ENCODE results near the gene RYR3.
"Not testable (repeated sequence)": the region's sequence is repeated elsewhere in the genome, so short reads cannot be mapped to it uniquely, and the experiment has no call there.

RYR3 gene

GRCh38 chr15:33547876-33548275 lies 237.1 kb downstream of the RYR3 start:
- DNase-seq, result peak; percentile 56 to 65
- TF ChIP-seq GATA1 (IDR thresholded peaks at IDR 0.05; ENCODE audit: low read depth, low read length), result no peak
- TF ChIP-seq POLR2A (IDR thresholded peaks at IDR 0.05; ENCODE audit: low read length), result no peak

GRCh38 chr15:33551860-33552259 lies 241.1 kb downstream of the RYR3 start:
- TF ChIP-seq POLR2A (IDR thresholded peaks at IDR 0.05; ENCODE audit: low read length) (no peak), GATA1 (IDR thresholded peaks at IDR 0.05; ENCODE audit: low read depth, low read length) (no peak)
- no peak for DNase-seq

GRCh38 chr15:33553157-33553556 lies 242.4 kb downstream of the RYR3 start:
- DNase-seq, result no peak
- TF ChIP-seq GATA1 (IDR thresholded peaks at IDR 0.05; ENCODE audit: low read depth, low read length) (no peak), POLR2A (IDR thresholded peaks at IDR 0.05; ENCODE audit: low read length) (no peak)

GRCh38 chr15:33559207-33559890 lies 248.6 kb downstream of the RYR3 start:
- DNase-seq, result peak; percentile 59 to 81
- TF ChIP-seq POLR2A (IDR thresholded peaks at IDR 0.05; ENCODE audit: low read length), result no peak
- TF ChIP-seq GATA1 (IDR thresholded peaks at IDR 0.05; ENCODE audit: low read depth, low read length), result no peak

- DNase-seq, result no peak
- TF ChIP-seq POLR2A (IDR thresholded peaks at IDR 0.05; ENCODE audit: low read length), result no peak
- TF ChIP-seq GATA1 (IDR thresholded peaks at IDR 0.05; ENCODE audit: low read depth, low read length), result no peak
These were observed 250.6 kb downstream of the RYR3 start for GRCh38 chr15:33561407-33561806.

GRCh38 chr15:33561967-33562366 lies 251.2 kb downstream of the RYR3 start:
- DNase-seq, result no peak
- TF ChIP-seq POLR2A (IDR thresholded peaks at IDR 0.05; ENCODE audit: low read length), result no peak
- no peak for TF ChIP-seq GATA1 (IDR thresholded peaks at IDR 0.05; ENCODE audit: low read depth, low read length)

- TF ChIP-seq GATA1 (IDR thresholded peaks at IDR 0.05; ENCODE audit: low read depth, low read length), result no peak
- no peak for TF ChIP-seq POLR2A (IDR thresholded peaks at IDR 0.05; ENCODE audit: low read length)
These were observed 254.3 kb downstream of the RYR3 start for GRCh38 chr15:33565094-33565493.

GRCh38 chr15:33567652-33568051 lies 256.9 kb downstream of the RYR3 start:
- no peak for DNase-seq
- TF ChIP-seq POLR2A (IDR thresholded peaks at IDR 0.05; ENCODE audit: low read length), result no peak

More at GRCh38 chr15:33565094-33565493, 254.3 kb downstream of the RYR3 start:
- no peak for DNase-seq

- TF ChIP-seq POLR2A (IDR thresholded peaks at IDR 0.05; ENCODE audit: low read length) (no peak), GATA1 (IDR thresholded peaks at IDR 0.05; ENCODE audit: low read depth, low read length) (no peak)
- DNase-seq, result no peak
These were observed 258.3 kb downstream of the RYR3 start for GRCh38 chr15:33569036-33569435.

- not testable (repeated sequence) for DNase-seq
These were observed 267.1 kb downstream of the RYR3 start for GRCh38 chr15:33577911-33578310.

GRCh38 chr15:33580526-33580925 lies 269.8 kb downstream of the RYR3 start:
- TF ChIP-seq POLR2A (IDR thresholded peaks at IDR 0.05; ENCODE audit: low read length) (no peak), GATA1 (IDR thresholded peaks at IDR 0.05; ENCODE audit: low read depth, low read length) (no peak)
- no peak for DNase-seq

- no peak for DNase-seq
- TF ChIP-seq POLR2A (IDR thresholded peaks at IDR 0.05; ENCODE audit: low read length) (no peak), GATA1 (IDR thresholded peaks at IDR 0.05; ENCODE audit: low read depth, low read length) (no peak)
These were observed 270.3 kb downstream of the RYR3 start for GRCh38 chr15:33581032-33581431.

GRCh38 chr15:33584797-33585196 lies 274.0 kb downstream of the RYR3 start:
- DNase-seq, result peak in 1 of 2 experiments; percentile 23
- no peak for TF ChIP-seq POLR2A (IDR thresholded peaks at IDR 0.05; ENCODE audit: low read length)
- TF ChIP-seq GATA1 (IDR thresholded peaks at IDR 0.05; ENCODE audit: low read depth, low read length), result no peak

- DNase-seq, result no peak
- TF ChIP-seq POLR2A (IDR thresholded peaks at IDR 0.05; ENCODE audit: low read length) (no peak), GATA1 (IDR thresholded peaks at IDR 0.05; ENCODE audit: low read depth, low read length) (no peak)
These were observed 276.3 kb downstream of the RYR3 start for GRCh38 chr15:33586786-33587697.

GRCh38 chr15:33587773-33588172 lies 277.0 kb downstream of the RYR3 start:
- TF ChIP-seq GATA1 (IDR thresholded peaks at IDR 0.05; ENCODE audit: low read depth, low read length), result no peak
- no peak for TF ChIP-seq POLR2A (IDR thresholded peaks at IDR 0.05; ENCODE audit: low read length)
- no peak for DNase-seq
